BLaER1 treated with 17β-estradiol and CSF1 and Interleukin-3, amounts not matched to agents 10 nM and 100 nM (cell line): ENCODE data around the gene ACAD8.

ENCODE experiments used
- H3K27ac ChIP-seq, 11 experiments: shearing (Covaris generic); formaldehyde crosslinking; 2 replicates each; pipeline ENCODE4 v1.8.1; 2022
- H3K27me3 ChIP-seq, 11 experiments: shearing (Covaris generic); formaldehyde crosslinking; 2 replicates each; pipeline ENCODE4 v1.8.1; 2022
- H3K36me3 ChIP-seq, 11 experiments: shearing (Covaris generic); formaldehyde crosslinking; 2 replicates each; pipeline ENCODE4 v1.8.1; 2022
- H3K4me1 ChIP-seq, 10 experiments: shearing (Covaris generic); formaldehyde crosslinking; 2 replicates each; pipeline ENCODE4 v1.8.1; 2022
- H3K4me2 ChIP-seq, 11 experiments: shearing (Covaris generic); formaldehyde crosslinking; 2 replicates each; pipeline ENCODE4 v1.8.1; 2022
- H3K4me3 ChIP-seq, 10 experiments: shearing (Covaris generic); formaldehyde crosslinking; 2 replicates each; pipeline ENCODE4 v1.8.1; 2022
- H3K9ac ChIP-seq, 11 experiments: shearing (Covaris generic); formaldehyde crosslinking; 2 replicates each; pipeline ENCODE4 v1.8.1; 2022
- H3K9me3 ChIP-seq, 11 experiments: shearing (Covaris generic); formaldehyde crosslinking; replicated peaks in 1 of 11; 2 replicates each; pipeline ENCODE4 v1.8.1; 2022
- H4K20me1 ChIP-seq, 11 experiments: shearing (Covaris generic); formaldehyde crosslinking; 2 replicates each; pipeline ENCODE4 v1.8.1; 2022
- Cebpa-rat ChIP-seq, 11 experiments: shearing (Covaris generic); IDR thresholded peaks; 2 replicates each; pipeline ENCODE4 v1.8.1; 2022

ACAD8 gene

DNA sequence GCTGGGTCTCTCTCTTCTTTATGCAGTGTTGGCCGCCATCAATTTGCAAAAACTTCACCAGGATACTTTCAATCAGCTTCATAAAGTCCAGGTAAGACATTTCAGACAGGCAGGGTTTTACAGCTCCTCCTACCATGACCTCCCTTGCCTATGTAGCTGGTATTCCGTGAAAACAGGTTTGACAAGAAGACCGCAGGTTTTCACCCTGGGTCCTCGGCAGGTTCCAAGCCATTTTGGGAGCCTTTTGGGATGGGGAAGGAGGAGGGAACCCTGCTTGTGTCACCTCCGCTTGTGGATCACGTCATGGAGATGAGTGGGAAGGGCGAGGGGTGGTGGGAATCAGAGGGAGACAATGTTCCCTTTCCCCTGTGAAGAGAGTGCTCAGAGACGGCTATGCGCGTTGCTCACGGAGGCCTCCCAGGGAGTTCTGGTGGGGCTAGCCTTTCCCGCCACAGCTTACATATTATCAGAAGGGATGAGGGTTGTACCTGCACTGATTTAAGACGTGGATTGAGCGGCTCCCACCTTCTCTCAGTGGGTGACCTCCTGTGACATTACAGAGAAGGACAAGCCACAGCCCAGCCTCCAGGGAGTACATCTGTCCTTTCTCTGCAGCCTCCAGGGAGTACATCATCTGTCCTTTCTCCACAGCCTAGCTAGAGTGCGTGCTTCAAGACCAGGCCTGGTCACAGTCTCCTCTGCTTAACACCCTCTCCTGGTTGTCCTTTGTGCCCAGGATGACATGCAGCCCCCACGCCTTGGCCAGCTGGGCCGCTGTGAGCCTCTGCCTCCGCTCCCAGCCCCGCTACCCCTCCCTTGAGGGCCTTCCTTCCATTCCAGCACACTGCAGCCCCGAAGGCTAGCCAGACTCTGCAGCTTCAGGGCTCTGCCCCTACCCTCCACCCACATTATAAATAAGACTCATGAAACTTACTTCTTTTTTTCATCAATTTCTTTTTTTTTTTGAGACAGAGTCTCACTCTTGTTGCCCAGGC, 40.0 kb downstream of the ACAD8 start:
- Histone ChIP-seq H3K4me3 (no peak overlapping the region), H4K20me1 (no peaks in the 10 kb centered on the region), H3K27ac (no peak overlapping the region), H3K4me1 (peaks cover 0 to 16% (median 7%) of the 10 kb centered on the region in 10 experiments; a peak in 6 of 20 replicates), H3K27me3 (no peaks in the 10 kb centered on the region), H3K4me2 (no peak overlapping the region), H3K36me3 (no peaks in the 10 kb centered on the region), H3K9ac (no peak overlapping the region), H3K9me3 (no peaks in the 10 kb centered on the region)
- TF ChIP-seq Cebpa-rat (IDR thresholded peaks at IDR 0.05): no peak

DNA sequence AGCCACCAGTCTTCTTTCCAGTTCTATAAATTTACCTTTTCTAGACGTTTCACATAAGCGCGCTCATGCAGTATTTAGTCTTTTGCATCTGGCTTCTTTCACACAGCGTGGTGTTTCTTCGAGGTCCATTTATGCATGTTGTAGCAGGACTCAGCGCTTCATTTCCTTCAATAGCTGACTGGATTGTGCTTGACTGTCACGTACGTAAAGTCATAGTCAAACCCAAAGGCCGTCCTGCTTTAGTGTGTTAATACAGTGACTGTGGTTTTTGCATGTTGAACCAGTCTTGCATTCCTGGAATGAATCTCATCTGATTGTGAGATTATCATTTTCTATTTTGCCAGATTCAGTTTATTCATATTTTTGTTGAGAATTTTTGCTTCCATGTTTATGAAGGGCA, 41.3 kb downstream of the ACAD8 start:
- no peaks in the 10 kb centered on the region for H3K36me3 ChIP-seq
- no peak overlapping the region for H3K4me2 ChIP-seq
- H3K9ac ChIP-seq: no peak overlapping the region
- H3K4me3 ChIP-seq: no peak overlapping the region
- no peaks in the 10 kb centered on the region for H4K20me1 ChIP-seq
- H3K9me3 ChIP-seq: no peaks in the 10 kb centered on the region
- no peak overlapping the region for H3K27ac ChIP-seq
- TF ChIP-seq Cebpa-rat (IDR thresholded peaks at IDR 0.05): no peak
- H3K27me3 ChIP-seq: no peaks in the 10 kb centered on the region
- H3K4me1 ChIP-seq: peaks cover 0 to 15% (median 7%) of the 10 kb centered on the region in 10 experiments; a peak in 6 of 20 replicates

- no peak overlapping the region for H3K27ac ChIP-seq
- no peaks in the 10 kb centered on the region for H3K36me3 ChIP-seq
- no peak overlapping the region for H3K4me2 ChIP-seq
- TF ChIP-seq Cebpa-rat (IDR thresholded peaks at IDR 0.05): no peak
- peaks cover 8 to 11% (median 9%) of the 10 kb centered on the region in 11 experiments for H3K9me3 ChIP-seq
- H4K20me1 ChIP-seq: no peaks in the 10 kb centered on the region
- H3K27me3 ChIP-seq: no peaks in the 10 kb centered on the region
- no peak overlapping the region for H3K9ac ChIP-seq
- peaks cover 0 to 11% (median 0%) of the 10 kb centered on the region in 10 experiments; a peak in 3 of 20 replicates for H3K4me1 ChIP-seq
- H3K4me3 ChIP-seq: no peak overlapping the region
These were observed 58.9 kb downstream of the ACAD8 start for GRCh38 chr11:134312223-134312622.

DNA sequence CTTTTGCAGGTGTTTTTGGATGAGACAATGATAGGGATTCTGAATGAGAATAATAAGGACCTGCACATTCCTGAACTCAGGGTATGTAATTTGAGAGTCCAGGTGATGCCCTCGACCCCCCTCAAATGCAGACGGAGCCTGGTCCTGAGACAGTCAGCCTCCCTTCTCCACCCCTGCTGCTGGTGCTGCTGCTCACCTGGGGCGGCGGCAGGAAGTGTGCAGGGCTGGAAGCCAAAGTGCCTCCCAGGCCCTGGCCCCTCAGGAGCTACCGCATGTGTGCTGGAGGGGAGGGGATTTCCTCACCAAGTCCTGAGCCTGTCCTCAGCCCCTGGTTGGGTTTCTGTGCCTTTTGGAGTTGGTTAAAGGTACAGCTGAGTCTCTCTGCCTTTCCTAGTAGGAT, 59.4 kb downstream of the ACAD8 start:
- no peaks in the 10 kb centered on the region for H3K27me3 ChIP-seq
- no peak for TF ChIP-seq Cebpa-rat (IDR thresholded peaks at IDR 0.05)
- H3K36me3 ChIP-seq: no peaks in the 10 kb centered on the region

DNA sequence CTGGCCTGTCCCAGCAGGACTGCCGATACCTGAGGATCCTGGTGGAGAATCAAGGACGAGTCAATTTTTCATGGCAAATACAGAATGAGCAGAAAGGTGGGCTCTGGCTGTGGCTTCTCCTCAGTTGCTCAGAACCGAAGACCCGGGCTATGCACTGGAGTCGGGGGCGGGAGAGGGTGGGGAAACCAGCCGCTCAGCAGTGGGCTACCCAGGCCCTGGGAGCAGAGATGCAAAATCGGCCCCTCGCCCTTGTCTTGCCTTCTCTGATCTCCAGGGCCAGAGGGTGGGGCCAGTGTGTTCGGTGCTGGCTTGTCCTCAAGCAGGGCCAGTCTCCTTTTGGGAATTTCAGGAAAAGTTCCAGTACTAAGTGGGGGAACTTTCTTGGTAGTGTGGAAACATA, 60.0 kb downstream of the ACAD8 start:
- H3K4me2 ChIP-seq: no peak overlapping the region
- H3K4me3 ChIP-seq: no peak overlapping the region
- no peaks in the 10 kb centered on the region for H4K20me1 ChIP-seq
- no peak for TF ChIP-seq Cebpa-rat (IDR thresholded peaks at IDR 0.05)
- H3K27ac ChIP-seq: no peak overlapping the region
- H3K9me3 ChIP-seq: peaks cover 10 to 23% (median 14%) of the 10 kb centered on the region in 11 experiments
- H3K4me1 ChIP-seq: peaks cover 0 to 11% (median 0%) of the 10 kb centered on the region in 10 experiments; a peak in 3 of 20 replicates
- H3K27me3 ChIP-seq: no peaks in the 10 kb centered on the region
- no peaks in the 10 kb centered on the region for H3K36me3 ChIP-seq
- H3K9ac ChIP-seq: no peak overlapping the region

More for the DNA sequence above, 59.4 kb downstream of the ACAD8 start:
- H3K4me3 ChIP-seq: no peak overlapping the region
- H4K20me1 ChIP-seq: no peaks in the 10 kb centered on the region
- H3K9ac ChIP-seq: no peak overlapping the region
- peaks cover 0 to 11% (median 0%) of the 10 kb centered on the region in 10 experiments; a peak in 3 of 20 replicates for H3K4me1 ChIP-seq
- H3K9me3 ChIP-seq: peaks cover 9 to 17% (median 12%) of the 10 kb centered on the region in 11 experiments
- H3K4me2 ChIP-seq: no peak overlapping the region
- no peak overlapping the region for H3K27ac ChIP-seq

GRCh38 chr11:134313821-134314607, 60.6 kb downstream of the ACAD8 start:
- H3K9me3 ChIP-seq: peaks cover 10 to 29% (median 17%) of the 10 kb centered on the region in 11 experiments
- no peak overlapping the region for H3K27ac ChIP-seq
- H3K4me3 ChIP-seq: no peak overlapping the region
- H4K20me1 ChIP-seq: no peaks in the 10 kb centered on the region
- H3K9ac ChIP-seq: no peak overlapping the region
- no peak for TF ChIP-seq Cebpa-rat (IDR thresholded peaks at IDR 0.05)
- no peaks in the 10 kb centered on the region for H3K36me3 ChIP-seq
- no peaks in the 10 kb centered on the region for H3K27me3 ChIP-seq
- peaks cover 0 to 11% (median 0%) of the 10 kb centered on the region in 10 experiments; a peak in 3 of 20 replicates for H3K4me1 ChIP-seq
- H3K4me2 ChIP-seq: no peak overlapping the region
